Lower leg skin (tissue), 3 donors: ENCODE measurements around the gene ZBTB33.

Experiments
- POLR2A ChIP-seq, 2 donors: fragments of 450-650 bp; IDR thresholded peaks; one replicate each; pipeline ENCODE4 v1.6.1; 2016 to 2017; ENCODE audit warnings: antibody characterized with exemption in 2 of 2, mild to moderate bottlenecking in 1 of 2, moderate library complexity in 1 of 2
- TF ChIP-seq, protein P1 (sequence below), 3 donors: fragments of 450-650 bp; IDR thresholded peaks; one replicate each; pipeline ENCODE4 v1.5.1; 2016; ENCODE audit warnings: antibody characterized with exemption in 3 of 3, mild to moderate bottlenecking in 3 of 3, moderate library complexity in 2 of 3

DNA sequence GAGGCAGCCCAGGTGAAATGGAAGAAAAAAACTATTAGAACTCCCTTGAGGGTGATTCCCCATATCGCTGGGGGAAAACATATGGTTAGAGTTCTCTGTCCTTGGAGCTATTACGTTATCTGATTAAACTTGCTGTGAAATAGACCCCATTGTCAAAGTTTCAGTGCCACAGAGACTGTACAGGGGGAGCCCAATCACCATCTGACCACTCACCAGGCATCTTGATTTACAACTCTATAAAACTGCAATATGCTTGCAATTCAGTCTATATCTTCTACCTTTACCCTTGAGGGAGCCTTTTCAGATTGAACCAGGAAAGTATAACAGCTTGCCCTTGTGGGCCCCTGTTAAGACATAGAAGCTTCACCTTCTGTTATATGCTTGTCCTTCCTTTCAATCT, 42.4 kb downstream of the ZBTB33 start:
- TF ChIP-seq, protein P1, sequence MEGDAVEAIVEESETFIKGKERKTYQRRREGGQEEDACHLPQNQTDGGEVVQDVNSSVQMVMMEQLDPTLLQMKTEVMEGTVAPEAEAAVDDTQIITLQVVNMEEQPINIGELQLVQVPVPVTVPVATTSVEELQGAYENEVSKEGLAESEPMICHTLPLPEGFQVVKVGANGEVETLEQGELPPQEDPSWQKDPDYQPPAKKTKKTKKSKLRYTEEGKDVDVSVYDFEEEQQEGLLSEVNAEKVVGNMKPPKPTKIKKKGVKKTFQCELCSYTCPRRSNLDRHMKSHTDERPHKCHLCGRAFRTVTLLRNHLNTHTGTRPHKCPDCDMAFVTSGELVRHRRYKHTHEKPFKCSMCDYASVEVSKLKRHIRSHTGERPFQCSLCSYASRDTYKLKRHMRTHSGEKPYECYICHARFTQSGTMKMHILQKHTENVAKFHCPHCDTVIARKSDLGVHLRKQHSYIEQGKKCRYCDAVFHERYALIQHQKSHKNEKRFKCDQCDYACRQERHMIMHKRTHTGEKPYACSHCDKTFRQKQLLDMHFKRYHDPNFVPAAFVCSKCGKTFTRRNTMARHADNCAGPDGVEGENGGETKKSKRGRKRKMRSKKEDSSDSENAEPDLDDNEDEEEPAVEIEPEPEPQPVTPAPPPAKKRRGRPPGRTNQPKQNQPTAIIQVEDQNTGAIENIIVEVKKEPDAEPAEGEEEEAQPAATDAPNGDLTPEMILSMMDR (IDR thresholded peaks at IDR 0.05), result no peak
- TF ChIP-seq POLR2A (IDR thresholded peaks at IDR 0.05), result no peak
